COLO668 (cell line): ENCODE measurements around the gene TRMT11.
A peak's percentile ranks its signal among the peaks of the same experiment; 100 is the strongest.
"Not testable (repeated sequence)": the region's sequence is repeated elsewhere in the genome, so short reads cannot be mapped to it uniquely, and the experiment has no call there.

Experiments
- DNase-seq: peaks from one replicate; lab custom pipeline; 2025; ENCODE audit not compliant: unreplicated experiment; lab: John Stamatoyannopoulos, UW

The TRMT11 gene

DNA sequence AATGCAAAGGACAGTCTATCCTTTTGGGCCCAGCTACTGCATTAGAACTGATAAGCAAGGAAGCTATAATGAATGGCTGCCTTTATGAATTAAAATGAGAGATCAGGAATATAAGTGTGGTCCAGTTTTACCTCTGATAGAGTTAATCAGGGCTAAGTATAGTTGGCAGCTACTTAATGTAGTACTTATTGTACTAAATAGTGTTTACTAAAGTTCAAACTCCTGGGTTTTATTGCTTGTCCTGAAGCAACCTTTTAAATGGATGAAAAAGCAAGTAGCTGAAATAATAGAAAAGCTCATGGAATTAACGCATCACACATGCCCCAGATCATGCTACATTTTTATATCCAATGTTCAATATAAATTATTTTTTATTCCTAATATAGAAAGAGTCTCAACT lies 5.3 kb downstream of the TRMT11 start:
- DNase-seq: no peak

DNA sequence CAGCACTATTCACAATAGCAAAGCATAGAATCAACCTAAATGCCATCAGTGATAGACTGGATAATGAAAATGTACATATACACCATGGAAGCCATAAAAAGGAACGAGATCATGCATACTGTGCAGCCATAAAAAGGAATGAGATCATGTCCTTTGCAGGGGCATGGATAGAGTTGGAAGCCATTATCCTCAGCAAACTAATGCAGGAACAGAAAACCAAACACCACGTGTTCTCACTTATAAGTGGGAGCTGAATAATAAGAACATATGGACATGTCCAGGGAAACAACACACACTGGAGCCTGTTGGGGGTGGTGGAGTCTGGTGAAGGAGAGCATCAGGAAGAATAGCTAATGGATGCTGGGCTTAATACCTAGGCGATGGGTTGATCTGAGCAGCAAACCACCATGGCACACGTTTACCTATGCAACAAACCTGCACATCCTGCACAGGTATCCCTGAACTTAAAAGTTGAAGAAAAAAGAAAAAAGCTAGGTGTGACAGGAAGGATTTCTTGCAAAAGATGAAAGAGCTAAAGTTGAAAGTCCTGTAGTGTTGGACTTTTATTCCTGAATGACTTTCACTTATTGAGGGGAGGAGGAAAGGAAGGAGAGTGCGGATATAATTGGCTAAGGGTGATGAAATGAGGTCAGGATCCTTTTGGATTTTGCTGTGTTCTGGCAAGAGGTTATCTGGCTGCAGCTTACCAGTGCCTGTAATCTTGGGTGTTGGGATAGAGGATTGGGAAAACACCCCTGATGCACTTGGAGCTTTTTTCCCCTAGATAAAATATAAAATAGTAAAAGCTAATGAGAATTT lies 8.5 kb downstream of the TRMT11 start:
- DNase-seq: no peak

- peak; percentile 58 for DNase-seq
Measured at GRCh38 chr6:125995972-125996580, 9.7 kb downstream of the TRMT11 start.

DNA sequence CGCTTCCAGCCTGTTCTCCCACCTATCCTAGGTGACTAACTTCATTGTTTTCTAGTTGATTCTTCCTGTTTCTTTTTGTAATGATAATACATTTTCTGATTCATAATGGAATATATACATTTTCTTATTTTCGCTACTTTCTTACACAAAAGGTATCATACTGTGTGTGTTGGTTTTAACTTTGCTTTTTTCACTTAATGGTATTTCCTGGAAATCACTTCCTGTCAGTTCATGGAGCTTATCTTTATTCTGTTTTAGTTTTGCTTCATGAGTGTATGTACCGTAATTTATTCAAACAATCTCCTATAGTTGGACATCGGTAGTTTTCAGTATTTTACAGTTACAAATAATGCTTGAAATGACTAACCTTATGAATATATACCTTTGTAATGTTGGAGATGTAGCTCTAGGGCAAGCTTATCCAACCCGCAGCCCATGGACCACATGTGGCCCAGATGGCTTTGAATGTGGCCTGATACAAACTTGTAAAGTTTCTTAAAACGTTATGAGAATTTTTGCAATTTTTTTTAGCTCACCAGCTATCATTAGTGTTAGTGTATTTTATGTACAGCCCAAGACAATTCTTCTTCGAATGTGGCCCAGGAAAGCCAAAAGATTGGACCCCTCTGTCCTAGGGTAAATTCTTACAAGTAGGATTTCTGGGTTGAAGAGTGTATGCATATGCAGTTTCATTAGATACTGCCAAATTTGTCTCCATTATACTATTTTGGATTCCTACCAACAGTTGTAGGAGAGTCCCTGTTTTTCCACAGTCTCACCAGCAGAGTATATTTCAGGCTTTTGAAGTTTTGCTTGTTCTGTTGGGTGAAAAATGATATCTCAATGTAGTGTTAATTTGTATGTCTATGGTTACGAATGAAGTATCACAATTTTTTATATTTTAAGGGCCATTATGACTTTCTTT lies 16.7 kb downstream of the TRMT11 start:
- DNase-seq: no peak

DNA sequence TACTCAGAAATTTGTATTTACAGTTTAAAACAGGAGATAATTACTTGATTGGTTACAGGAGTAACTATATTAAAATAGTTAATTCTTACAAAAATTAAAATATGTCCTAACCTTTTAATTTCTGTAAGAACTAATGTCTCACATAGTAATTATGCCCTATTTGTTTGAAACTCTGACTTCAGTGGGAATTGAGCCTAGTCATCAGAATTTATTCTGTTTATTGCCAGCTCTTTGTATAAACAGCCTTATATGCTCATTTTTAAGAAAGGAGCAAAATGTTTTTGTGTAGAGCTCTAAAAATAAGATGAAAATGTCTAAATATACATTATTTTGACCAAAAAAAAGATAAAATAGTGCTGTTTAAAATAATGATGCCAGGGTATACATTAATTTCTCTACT lies 21.5 kb downstream of the TRMT11 start:
- DNase-seq: no peak

DNA sequence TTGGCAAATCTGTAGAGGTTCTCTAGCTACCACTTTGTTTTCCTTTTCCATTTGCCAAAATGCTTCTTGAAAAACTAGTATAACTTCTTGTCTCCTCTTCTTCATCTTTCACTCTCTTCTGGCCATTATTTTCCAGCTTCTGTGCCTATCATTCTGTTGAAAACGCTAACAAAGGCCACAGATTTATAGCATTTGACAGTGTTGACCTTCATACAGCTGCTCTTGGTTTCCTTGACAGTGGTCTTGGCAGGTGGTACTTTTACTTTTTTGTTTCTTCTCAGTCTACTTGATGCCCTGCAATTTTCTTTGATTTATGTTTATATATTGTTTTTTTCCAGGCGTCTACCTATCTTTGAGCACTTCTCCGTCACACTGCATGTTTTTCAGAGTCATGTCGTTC lies 23.7 kb downstream of the TRMT11 start:
- DNase-seq: no peak

DNA sequence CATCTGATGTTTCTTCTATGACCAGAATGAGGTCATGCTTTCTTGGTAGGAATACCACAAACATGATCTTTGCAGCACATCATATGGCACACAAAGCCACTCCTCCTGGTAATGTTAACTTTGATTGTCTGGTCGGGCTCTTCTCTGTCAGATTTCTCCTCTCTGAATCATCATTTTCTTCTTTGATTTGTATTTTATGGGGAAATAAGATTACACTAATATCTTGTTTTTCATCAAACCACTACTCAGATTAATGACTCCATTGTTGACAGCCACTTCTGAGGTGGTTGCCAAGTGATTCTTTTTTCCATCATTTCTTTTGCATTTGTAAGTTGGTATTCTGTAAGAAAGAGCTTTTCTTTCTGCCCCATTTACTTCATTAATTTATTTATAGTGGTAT lies 29.5 kb downstream of the TRMT11 start:
- no peak for DNase-seq

DNA sequence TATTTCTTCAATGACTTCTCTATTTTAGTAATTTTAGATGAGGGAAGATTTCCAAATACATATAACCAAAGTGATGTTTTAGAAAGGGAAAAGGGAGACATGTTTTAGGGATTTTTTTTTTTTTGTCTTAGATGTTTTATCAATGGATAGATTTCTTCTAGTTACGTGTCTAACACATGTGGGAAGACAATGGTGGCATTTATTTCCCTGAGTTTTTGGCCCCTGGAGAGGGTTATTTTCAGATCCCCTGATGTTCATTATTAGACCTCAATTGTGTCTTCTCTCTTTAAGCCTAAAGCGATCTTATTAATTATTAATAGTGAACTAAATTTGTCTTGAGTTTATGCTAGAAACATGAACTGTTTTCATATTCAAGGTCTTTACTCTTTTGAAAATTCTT lies 30.3 kb downstream of the TRMT11 start:
- no peak for DNase-seq

DNA sequence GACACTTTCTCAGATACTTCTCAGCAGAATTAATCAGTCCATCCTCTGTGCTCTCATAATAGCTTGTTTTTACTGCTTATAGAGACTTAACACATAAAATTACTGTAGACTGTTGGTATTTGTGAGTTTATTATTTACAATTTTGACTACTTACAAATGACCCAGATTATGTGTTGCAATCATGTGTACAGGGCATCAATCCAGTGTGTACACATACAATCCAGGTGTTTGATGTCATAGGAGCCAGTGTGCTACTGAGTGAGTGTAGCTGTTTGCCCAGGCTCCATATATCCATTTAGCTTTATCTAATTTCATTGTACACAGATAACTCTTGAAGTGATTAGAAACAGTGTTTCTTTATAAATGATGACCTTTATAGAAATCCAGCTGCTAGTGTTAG lies 31.3 kb downstream of the TRMT11 start:
- no peak for DNase-seq

DNA sequence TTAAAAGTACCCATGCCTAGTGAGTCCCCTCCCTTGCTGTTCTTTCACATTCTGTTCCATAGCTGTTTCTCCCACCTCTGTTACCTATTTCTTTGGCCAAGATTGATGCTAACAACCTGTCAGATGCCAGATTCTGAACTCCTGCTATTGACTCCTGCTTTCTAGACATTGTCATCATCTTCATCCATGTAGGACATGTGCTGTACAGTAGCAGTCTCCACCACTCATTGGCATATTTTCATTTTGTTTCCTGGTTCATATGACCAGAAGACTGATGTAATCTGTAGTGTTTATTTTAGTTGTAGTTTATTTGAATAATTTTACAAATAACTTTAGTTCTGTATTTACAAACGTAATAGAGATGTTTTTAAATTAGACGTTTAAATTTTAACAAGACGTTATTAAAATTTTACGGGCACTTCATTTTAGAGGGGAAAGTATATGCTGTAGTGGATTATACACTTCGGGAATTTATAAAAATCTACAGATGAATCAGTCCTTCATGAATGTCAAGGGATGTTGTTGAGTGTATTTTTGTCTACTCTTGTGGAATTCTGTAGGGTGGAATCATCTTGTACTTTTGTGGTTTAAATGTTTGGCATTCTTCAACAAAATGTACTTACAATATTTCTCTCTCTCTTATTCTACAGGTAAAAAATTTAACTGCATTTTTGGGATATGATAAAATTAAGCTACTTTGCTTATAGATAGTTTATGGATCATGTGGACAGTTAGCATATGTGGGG lies 34.1 kb downstream of the TRMT11 start:
- no peak for DNase-seq

GRCh38 chr6:126023474-126023873 lies 37.1 kb downstream of the TRMT11 start:
- not testable (repeated sequence) for DNase-seq

GRCh38 chr6:126026001-126026400 lies 39.7 kb downstream of the TRMT11 start:
- DNase-seq: no peak

DNA sequence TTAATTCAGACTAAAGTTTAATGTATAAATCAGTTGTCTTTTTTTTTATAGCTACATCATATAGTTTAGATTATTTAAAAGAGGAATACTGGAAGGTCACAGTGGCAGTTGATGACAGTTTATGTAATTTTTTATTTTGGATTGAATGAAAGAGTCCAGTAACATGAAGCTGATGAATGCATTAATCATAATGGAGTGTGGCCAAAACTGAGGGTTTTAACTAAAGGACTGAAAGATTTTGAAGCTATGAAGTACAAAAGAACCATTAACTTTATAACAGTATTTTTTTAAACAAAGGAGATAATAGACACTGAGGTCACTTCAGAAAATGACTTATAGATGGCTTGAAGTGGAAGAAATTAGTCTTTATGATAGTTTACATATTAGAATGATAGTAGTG lies 41.3 kb downstream of the TRMT11 start:
- DNase-seq: no peak

DNA sequence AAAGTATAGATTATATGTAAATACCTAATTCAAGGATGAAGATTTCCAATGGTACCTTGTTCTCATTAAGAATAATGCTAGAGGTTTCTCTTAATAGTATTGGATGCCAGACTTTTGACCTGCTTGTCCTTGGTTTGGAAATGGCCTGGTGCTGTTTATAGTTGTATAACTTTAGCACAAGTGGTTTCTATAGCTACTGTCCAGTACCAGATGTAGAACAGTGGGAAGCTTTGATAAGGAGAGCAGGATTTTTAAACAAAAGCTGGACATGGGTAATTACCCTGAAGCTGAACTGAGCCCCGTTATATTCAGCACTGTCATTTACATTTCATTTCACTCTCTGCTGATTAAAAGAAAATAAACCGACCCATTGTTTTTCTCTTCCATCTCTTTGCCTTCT lies 43.7 kb downstream of the TRMT11 start:
- DNase-seq: no peak

- DNase-seq: peak; percentile 2
Measured at GRCh38 chr6:126033696-126034095, 47.4 kb downstream of the TRMT11 start.

DNA sequence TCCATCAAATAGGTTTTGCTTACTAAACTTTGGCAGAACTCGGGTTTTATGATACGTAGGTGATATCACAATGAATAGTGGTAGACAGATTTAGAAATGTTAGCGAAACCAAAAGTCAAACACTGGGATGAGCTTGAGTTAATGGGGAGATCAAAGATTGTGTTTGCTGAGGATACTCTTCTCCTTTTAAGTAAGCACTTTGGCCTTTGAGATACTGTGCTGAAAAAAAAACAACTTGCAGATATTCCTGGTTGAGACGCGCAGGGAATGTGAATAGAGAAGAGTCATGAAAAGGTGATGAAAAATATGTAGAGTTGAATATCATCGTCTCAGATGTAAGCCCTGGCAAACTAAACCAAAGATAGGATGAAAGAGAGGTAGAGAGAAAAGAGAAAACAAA lies 48.3 kb downstream of the TRMT11 start:
- no peak for DNase-seq

- DNase-seq: no peak
Measured at GRCh38 chr6:126035764-126036163, 49.4 kb downstream of the TRMT11 start.

- DNase-seq: no peak
Measured at GRCh38 chr6:126038234-126038633, 51.9 kb downstream of the TRMT11 start.

DNA sequence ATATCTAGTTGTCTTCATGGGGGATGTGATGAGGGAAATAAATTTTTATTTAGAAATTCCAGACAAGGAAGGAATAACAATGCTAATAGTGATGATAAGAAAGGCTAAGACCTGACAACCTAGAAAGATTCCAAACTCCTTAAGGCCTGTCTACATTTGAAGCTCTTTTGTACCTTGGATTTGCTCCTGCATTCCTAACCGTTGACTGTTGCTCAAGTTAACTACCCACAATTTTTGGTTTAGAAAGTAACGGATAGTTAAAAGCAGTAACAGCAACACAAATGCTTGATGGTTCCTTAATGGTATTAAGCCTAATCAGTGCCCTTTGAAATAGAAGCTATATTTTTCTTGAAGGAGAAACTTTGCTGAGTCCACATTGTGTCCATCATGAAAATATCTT lies 52.9 kb downstream of the TRMT11 start:
- no peak for DNase-seq

GRCh38 chr6:126040394-126040793 lies 54.1 kb downstream of the TRMT11 start:
- no peak for DNase-seq

DNA sequence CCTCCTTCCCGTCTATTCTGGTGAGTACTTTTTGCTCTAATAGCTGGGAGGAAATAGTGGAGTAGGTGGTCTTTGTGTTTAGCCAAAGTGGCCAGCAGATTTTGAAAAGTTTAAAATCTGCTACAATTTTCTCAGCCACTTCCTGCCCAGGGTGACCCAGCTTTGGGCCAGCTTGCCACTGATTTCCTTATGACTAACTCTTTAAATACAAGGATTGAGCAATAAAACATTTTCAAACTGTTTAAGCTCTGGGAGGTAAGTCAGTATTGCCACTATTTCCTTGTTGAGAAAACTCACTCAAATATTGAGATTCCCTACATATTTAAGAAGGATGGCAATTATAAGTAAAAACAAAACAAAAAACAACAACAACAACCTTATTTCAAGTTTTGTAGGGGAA lies 54.5 kb downstream of the TRMT11 start:
- DNase-seq: no peak
